GM19025 (cell line): ENCODE results near the gene PHLDB1.
A peak's percentile ranks its signal among the peaks of the same experiment; 100 is the strongest.
"Not testable (repeated sequence)": the region's sequence is repeated elsewhere in the genome, so short reads cannot be mapped to it uniquely, and the experiment has no call there.

Experiments used
- ATAC-seq: cut with Tn5 transposase; IDR thresholded peaks from one replicate; pipeline ENCODE4 v1.9.1; 2021; ENCODE audit warnings: mild to moderate bottlenecking, low read depth, moderate library complexity; ENCODE audit not compliant: unreplicated experiment

The PHLDB1 gene

DNA sequence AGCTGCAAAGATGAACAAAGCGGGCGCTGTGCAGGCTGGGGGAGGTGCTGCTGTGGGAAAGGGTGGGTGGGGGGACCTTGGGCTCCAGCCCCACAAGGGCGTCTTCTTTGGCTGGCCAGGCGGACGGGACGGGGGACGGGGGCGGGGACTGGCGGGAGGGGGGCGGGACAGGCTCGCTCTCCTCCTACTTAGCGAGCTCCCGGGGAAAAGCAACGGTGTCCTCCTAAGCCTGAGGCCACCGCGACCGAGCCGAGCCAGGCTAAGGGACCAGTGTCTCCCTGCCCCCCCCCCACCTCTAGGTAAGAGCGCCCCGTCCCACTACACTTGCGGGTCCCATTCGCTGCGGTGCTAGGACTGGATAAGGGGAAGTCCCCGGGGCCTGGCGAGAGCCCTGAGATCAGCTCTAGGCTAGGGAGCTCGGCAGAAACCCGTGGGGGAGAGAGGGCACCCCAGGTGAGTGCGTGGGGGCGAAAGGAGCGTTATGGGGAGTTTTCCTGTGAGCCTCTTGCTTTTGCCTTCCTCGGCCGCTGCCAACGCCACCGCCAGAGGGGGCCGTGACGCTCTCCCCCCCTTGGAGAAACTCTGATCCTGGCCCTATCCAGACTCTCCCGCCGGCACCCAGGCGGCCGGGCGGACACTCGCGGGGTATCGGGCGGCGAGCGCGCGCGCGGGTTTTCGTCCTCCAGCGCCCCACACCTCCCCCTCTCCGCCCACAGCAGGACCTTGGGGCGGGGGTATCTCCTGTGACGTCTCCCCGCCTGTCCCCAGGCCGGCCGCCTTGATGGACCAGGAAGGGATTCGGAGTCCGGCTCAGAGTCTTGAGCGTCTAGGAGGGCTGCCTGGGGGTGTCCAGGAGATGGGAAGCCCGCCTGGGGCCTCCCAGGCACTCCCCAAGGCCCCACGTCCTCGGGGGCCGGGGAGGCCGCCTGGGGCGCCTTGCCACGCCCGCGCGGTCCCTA, at the start of gene PHLDB1:
TSS of gene PHLDB1 (plus strand) at position 215 of the 959 bp plus-strand sequence. CDS start 6,222 bp downstream, outside the sequence.
- no peak for ATAC-seq

DNA sequence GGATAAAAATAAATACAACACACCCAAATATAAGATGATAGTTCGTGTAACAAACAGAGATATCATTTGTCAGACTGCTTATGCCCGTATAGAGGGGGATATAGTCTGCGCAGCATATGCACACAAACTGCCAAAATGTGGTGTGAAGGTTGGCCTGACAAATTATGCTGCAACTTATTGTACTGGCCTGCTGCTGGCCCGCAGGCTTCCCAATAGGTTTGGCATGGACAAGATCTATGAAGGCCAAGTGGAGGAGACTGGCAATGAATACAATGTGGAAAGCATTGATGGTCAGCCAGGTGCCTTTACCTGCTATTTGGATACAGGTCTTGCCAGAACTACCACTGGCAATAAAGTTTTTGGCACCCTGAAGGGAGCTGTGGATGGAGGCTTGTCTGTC, 46.6 kb upstream of the PHLDB1 start:
- ATAC-seq: no peak

DNA sequence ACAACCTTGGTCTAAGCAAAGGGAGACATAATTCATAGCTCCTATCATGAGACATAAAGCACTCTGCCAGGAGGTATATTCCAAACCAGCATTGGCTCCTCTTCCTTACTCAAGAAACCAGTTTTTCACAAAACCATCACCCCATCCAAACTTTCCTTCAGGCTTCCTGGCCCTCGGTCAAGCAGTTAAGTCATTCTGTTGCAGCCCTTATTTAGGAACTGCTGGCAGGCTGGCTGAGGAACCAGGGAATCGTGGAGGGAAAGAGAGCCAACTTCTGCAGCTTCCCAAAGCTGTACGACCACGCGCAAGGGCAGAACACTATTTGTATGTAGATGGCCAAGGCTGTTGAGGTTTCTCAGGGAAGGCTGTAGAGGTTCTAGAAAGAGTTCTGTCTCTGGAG, 42.4 kb upstream of the PHLDB1 start:
- no peak for ATAC-seq

DNA sequence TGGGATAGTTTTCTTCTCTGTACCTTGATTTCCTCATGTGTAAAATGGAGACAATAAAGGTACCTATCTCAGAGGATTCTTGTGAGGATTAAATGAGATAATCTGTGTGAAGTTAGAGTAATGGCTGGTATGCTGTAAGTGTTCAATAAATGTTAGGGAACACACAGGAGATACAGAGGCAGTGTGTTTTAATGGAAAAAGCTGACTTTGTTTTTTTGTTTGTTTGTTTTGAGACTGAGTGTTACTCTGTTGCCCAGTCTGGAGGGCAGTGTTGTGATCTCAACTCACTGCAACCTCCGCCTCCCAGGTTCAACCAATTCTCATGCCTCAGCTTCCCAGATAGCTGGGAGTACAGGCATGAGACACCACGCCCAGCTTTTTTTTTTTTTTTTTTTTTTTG, 37.7 kb upstream of the PHLDB1 start:
- ATAC-seq: no peak

DNA sequence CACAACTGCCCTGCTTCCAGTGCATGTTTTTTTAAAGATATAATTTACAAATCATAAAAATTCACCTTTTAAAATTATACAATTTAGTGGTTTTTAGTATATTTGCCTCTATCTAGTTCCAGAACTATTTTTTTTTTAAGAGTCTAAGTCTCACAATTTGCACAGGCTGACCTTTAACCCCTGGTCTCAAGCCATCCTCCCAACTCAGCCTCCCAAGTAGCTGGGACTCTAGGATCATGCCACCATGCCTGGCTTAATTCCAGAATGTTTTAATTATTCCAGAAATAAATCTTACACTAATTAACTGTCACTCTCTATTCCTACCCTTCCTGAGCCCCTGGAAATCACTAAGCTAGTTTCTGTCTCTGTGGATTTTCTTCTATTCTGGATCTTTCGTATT, 36.6 kb upstream of the PHLDB1 start:
- ATAC-seq: no peak

DNA sequence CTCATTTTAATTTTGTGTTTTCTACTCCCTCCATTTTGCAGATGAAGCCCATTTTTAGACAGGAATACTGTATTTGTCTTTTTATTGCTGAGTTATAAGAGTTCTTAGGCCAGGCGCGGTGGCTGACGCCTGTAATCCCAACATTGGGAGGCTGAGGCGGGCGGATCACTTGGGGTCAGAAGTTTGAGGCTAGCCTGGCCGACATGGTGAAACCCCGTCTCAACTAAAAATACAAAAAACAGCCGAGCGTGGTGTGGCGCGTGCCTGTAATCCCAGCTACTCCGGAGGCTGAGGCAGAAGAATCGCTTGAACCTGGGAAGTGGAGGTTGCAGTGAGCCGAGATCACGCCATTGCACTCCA, 35.7 kb upstream of the PHLDB1 start:
- peak; percentile 25 for ATAC-seq

DNA sequence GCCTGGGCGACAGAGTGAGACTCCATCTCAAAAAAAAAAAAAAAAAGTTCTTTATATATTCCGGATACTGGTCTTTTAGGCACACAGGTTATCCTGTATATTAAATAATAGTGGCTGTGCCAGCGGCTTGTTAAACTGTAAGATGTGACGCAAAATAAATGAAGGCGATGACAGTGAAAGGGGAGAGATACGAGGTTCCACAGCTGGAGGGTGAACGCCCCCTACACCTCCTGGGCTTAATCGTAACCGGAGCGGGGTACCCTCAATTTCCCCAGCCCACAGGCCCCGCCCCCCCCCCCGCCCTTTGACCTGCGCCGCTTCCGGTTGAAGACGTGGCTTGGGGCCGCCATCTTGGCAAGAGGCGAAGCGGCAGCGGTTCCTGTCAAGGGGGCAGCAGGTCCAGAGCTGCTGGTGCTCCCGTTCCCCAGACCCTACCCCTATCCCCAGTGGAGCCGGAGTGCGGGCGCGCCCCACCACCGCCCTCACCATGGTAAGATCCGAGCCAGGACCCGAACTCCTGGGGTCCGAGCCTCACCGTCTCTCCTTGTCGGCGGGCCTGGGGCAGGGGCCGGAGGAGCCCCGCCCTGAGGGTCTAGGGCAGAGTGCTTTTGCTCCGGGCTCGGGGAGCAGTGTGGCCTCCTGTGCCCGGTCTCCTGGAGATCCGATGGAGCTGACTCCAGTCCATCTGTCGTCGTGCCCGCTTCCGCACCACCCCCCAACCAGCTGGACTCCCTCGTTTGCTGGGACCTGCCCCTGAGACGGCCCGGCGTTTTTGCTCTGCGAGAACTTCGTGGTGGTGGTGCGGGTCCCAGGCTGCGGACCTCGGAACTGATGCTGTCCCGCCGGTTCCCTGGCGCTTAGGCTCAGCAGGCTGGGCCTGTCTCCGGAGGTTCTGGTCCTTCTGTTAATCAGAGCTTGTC, 35.1 kb upstream of the PHLDB1 start, which contains the start of gene ARCN1:
TSS of gene ARCN1 (plus strand) at position 349 of the 920 bp plus-strand sequence. CDS start at position 488, 139 bp downstream.
- peak; percentile 44 for ATAC-seq

DNA sequence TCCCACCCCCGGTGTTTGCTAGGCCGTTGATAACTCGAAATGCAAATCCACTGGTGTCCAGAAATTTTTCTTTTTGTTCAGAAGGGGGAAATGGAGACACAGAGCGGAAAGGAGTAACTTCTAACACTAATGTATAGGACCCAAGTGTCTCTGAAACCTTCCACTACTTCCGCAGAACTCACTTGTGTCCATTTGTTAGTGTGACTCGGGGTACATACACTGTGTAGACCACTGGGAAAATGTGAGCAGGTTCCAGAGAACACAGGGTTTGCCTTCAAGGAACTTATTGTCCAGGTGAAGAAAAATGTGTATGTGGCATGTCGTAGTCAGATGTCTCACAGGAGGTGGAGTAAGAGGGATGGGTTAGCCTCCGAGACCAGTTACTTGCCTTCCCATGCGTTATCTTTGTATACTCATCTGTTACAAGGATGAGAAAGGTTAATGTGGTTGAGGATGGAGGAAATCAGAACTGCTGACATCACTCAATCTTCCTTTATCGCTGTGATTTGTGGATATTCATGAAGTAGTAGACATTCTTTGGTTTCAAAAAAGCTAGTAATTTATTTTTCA, 34.3 kb upstream of the PHLDB1 start:
- peak; percentile 19 for ATAC-seq

DNA sequence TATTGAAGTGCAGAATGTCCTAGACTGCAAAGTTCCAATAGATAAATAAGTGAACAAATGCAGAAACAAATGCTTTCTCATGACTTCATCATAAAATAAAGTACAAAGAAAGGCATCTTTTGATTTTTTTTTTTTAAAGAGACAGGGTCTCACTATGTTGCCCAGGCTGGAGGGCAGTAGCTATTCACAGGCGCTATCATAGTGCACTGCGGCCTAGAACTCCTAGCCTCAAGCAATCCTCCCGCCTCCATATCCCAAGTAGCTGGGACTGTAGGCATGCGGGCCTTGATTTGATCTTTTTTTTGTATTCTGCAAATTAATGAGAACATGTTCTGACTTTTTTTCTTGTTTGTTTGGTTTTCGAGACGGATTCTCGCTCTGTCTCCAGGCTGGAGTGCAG, 32.8 kb upstream of the PHLDB1 start:
- ATAC-seq: no peak

DNA sequence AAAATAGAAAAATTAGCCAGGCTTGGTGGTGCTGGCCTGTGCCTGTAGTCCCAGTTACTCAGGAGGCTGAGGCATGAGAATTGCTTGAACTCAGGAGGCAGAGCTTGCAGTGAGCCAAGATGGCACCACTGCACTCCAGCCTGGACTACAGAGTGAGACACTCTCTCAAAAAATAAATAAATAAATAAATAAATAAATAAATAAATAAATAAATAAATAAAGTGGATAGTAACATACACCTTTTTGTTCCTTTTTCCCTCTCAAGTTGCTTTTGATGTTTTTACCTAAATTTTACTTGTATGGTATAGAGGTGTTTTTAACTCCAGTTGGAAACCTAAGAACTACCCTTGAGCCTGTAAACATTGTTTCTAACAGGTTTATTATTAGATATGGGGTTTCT, 29.4 kb upstream of the PHLDB1 start:
- ATAC-seq: not testable (repeated sequence)

DNA sequence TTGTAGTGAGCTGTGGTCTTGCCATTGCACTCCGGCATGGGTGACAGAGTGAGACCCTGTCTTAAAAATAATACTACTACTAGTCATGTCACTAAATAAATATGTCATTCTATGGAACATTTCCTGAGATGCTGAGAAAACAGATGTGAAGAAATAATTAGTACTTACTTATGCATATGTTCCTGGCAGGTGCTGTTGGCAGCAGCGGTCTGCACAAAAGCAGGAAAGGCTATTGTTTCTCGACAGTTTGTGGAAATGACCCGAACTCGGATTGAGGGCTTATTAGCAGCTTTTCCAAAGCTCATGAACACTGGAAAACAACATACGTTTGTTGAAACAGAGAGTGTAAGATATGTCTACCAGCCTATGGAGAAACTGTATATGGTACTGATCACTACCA, 26.4 kb upstream of the PHLDB1 start:
- ATAC-seq: no peak

DNA sequence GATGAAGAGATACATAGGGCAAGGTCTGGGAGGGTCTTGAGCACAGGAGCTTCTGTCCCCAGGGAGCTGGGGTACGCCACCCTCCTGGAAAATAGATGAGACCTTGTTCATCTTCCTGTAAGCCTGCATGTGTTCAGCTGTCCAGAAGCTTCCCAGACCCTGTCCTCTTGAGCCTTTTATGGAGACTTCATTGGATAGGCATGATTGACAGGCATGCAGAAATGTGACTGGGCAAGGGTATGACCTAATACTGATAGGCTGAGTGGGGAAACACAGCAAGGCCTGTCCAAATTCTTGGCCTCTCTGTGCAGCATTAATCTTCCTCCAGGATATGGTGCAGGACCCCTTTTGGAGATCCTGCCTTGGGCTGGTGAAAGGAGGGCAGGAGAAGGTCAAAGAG, 19.5 kb upstream of the PHLDB1 start:
- ATAC-seq: no peak

DNA sequence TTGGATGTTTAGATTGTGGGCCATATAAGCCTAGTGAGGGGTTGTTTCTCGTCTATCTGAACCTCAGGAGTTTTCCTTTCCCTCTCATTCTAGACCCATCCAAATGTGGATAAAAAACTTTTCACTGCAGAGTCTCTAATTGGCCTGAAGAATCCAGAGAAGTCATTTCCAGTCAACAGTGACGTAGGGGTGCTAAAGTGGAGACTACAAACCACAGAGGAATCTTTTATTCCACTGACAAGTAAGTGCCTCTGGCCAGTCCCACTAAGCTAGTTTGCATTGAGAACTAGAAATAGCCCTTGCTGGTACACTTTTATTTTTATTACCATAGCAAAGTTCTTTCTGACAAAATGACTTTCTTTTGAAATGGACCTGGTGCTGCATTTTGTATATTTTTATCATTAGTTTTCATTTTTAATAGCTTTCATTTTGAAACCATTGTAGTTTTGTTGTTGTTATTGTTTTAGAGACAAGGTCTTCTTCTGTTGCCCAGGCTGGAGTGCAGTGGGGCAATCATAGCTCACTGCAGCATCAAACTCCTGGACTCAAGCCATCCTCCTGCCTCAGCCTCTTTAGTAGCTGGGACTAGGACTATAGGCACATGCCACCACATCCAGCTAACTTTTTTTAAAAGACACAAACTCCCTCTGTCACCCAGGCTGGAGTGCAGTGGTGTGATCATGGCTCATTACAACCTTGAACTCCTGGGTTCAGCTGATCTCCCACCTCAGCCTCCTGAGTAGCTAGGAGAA, 14.6 kb upstream of the PHLDB1 start:
- ATAC-seq: no peak

DNA sequence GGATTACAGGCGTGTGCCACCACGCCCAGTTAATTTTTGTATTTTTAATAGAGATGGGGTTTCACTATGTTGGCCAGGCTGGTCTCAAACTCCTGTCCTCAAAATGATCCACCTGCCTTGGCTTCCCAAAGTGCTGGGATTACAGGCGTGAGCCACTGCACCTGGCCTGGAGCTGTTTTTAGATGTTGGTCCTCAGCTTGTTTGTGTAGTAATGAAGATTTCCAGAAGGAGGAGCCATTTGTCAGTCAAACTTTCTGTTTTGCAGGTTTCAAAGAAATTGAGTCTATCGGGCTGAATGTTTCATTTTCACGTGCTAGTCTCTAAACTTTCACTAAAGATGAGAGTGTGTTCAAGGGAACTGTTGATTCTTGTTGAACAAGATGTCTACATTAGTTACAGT, 12.4 kb upstream of the PHLDB1 start:
- ATAC-seq: not testable (repeated sequence)

DNA sequence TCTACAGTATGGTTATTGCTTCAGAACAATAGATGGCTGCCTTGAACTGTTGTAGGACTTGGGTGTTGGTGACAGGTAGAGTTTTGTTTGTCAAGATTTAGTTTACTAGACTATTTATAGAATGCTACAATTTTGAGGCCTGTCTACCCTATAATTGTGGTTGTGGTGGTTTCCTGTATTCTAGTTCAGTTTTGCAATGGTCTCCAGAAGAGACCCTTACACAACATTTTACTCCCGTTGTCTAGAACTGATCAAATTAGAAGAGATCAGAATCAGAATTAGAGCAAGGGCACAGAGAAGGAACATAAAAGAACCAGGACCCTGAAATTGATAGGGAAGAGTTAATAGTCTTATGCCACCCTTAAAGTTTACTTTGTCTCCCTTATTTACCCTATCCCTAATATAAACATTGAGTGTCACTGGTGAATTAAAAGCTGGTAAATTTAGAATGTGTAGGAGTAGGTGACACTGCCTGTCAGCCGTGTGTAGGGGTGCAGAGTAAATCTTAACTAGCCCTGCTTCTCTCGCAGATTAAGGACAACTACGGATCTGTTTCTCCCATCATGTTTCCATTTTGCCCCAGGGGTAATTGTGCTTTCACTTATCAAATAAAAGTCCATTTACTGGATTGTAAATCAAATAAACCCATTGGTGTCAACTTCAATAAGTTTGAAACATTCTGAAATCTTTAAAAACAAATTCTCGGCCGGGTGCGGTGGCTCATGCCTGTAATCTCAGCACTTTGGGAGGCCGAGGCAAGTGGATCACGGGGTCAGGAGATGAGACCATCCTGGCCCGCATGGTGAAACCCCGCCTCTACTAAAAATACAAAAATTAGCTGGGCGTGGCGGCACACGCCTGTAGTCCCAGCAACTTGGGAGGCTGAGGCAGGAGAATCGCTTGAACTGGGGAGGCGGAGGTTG, 10.9 kb upstream of the PHLDB1 start:
- no peak for ATAC-seq

DNA sequence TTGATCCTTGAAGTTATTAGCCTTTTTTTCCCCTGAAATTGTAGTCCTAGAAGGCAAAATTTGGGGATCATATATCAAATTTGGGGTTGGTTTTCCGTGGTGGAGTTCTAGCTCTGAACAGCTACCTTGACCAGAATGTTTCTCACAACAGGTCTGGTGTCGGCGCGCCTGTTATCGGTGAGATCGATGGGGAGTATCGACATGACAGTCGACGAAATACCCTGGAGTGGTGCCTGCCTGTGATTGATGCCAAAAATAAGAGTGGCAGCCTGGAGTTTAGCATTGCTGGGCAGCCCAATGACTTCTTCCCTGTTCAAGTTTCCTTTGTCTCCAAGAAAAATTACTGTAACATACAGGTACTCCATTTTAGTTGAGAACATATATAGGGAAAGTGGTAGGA, 9.9 kb upstream of the PHLDB1 start:
- no peak for ATAC-seq

DNA sequence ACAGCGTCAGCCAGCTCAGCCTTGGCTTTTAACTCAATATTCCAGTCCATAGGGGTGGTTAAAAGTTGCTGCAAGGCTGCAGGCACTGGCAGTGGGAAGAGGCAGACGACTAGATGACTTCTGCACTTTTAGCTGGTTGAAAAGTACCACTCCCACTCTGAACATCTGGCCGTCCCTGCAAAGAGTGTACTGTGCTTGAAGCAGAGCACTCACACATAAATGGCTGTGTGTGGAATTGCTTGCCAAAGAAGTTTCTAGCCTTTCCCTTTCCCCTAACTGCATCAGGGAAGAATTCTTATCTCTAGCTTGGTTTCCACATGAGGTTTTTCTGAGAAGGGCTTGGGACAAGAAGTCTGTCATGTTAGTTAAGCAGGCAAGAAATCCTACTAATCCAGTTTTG, 5.1 kb upstream of the PHLDB1 start:
- ATAC-seq: no peak

DNA sequence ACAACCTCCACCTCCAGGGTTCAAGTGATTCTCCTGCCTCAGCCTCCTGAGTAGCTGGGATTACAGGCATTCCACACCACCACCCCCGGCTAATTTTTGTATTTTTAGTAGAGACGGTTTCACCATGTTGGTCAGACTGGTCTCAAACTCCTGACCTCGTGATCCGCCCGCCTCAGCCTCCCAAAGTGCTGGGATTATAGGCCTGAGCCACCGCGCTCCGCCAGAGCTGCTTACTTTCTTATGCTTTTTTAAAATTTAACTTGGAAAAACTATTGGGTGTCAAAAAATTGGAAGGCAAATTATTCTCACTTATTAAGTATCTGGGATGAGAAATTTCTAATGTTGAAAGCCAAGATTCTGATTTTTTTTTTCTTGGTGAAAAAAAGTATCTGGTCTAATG, 3.7 kb upstream of the PHLDB1 start:
- not testable (repeated sequence) for ATAC-seq

DNA sequence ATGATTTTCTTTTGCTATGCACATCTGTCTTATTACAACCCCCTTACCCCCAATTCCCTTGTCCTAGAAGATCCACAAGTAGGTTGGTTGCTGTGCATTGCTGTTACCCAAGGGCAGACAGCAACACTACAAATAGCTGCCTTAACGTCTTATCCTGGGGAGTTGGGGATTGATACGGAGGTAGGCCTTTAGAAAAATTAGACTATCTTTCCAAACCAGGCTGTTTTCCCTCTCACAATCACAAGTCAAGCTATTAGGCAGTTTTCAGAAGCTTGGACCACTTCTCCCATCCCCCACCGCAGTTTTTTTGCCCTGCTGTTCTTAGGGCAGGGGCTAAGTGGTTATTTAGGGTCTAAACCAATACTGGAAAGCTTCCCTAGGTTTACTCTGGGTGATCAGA, 2.8 kb upstream of the PHLDB1 start:
- no peak for ATAC-seq
